GM19239 (cell line): Measurements from ENCODE around the gene SAFB.

Source experiments
- DNase-seq: peaks from one replicate; pipeline ENCODE4 v3.0.0; 2011; ENCODE audit warnings: low spot score; ENCODE audit not compliant: insufficient read length
- FAIRE-seq: peaks from 2 replicates; lab custom pipeline; 2011; peaks lifted over from hg19 to GRCh38; lab: Jason Lieb, UNC

SAFB gene

GRCh38 chr19:5717215-5717935, 94.5 kb downstream of the SAFB start:
- no peak for FAIRE-seq
- DNase-seq = no peak
